SU-DHL-6 (cell line): ENCODE data around the gene SOCS1.

ENCODE experiments used
- H2AFZ ChIP-seq: fragments of 200-600 bp; sonication (generic); 2 replicates; pipeline ENCODE4 v1.6.1; 2014; ENCODE audit warnings: low read depth, mild to moderate bottlenecking, moderate library complexity, mixed read lengths, antibody characterized with exemption, low read length; ENCODE audit not compliant: severe bottlenecking
- H3F3A ChIP-seq: fragments of 200-600 bp; shearing (Covaris generic); 2 replicates; pipeline ENCODE4 v1.6.0; 2016; ENCODE audit warnings: antibody characterized with exemption, mild to moderate bottlenecking; ENCODE audit not compliant: insufficient read depth
- H3K27ac ChIP-seq: fragments of 200-600 bp; sonication (generic); 2 replicates; pipeline ENCODE4 v1.5.1; 2016; ENCODE audit warnings: low read depth, mild to moderate bottlenecking, low read length, moderate library complexity, mixed read lengths
- H3K27me3 ChIP-seq: fragments of 200-600 bp; sonication (generic), shearing (Covaris generic); 2 replicates; pipeline ENCODE4 v1.6.0; 2014; ENCODE audit warnings: mild to moderate bottlenecking, low read length
- H3K36me3 ChIP-seq: fragments of 200-600 bp; sonication (generic); 2 replicates; pipeline ENCODE4 v1.6.1; 2014; ENCODE audit warnings: mild to moderate bottlenecking, low read length, mixed read lengths
- H3K4me2 ChIP-seq: fragments of 300-600, 200-600 bp; shearing (Covaris generic), sonication (generic); 2 replicates; pipeline ENCODE4 v1.6.0; 2014; ENCODE audit warnings: low read length, low read depth, mild to moderate bottlenecking; ENCODE audit not compliant: poor library complexity, severe bottlenecking
- H3K4me3 ChIP-seq: fragments of 200-600 bp; sonication (generic); 2 replicates; pipeline ENCODE4 v1.5.1; 2014; ENCODE audit warnings: antibody characterized with exemption, low read length, mild to moderate bottlenecking, mixed read lengths; ENCODE audit not compliant: insufficient read depth, poor library complexity, severe bottlenecking
- H3K79me2 ChIP-seq: fragments of 200-600 bp; sonication (generic); 2 replicates; pipeline ENCODE4 v1.6.1; 2014; ENCODE audit warnings: mild to moderate bottlenecking, low read length, moderate library complexity; ENCODE audit not compliant: insufficient read depth
- H3K9ac ChIP-seq: fragments of 200-600 bp; sonication (generic); 2 replicates; pipeline ENCODE4 v1.7.0; 2014; ENCODE audit warnings: mild to moderate bottlenecking, low read length
- H3K9me2 ChIP-seq: fragments of 200-600 bp; sonication (generic); replicated peaks from 2 replicates; pipeline ENCODE4 v1.6.1; 2014; ENCODE audit warnings: low read length; ENCODE audit not compliant: insufficient read depth
- H3K9me3 ChIP-seq: fragments of 200-600 bp; sonication (generic); 2 replicates; pipeline ENCODE4 v1.6.1; 2014; ENCODE audit warnings: low read length, mixed read lengths; ENCODE audit not compliant: insufficient read depth
- H4K20me1 ChIP-seq: fragments of 200-600 bp; sonication (generic); 2 replicates; pipeline ENCODE4 v1.6.1; 2014; ENCODE audit warnings: low read depth, mild to moderate bottlenecking, antibody characterized with exemption, low read length, moderate library complexity, mixed read lengths
- EZH2phosphoT487 ChIP-seq: fragments of 200-600 bp; sonication (generic), shearing (Covaris generic); conservative IDR thresholded peaks from 2 replicates; pipeline ENCODE4 v1.6.1; 2018; ENCODE audit warnings: mild to moderate bottlenecking, antibody characterized with exemption, low read length, moderate library complexity, mixed read lengths
- TF ChIP-seq, protein P1 (sequence below): fragments of 200-600 bp; sonication (generic); IDR thresholded peaks from one replicate; pipeline ENCODE4 v1.5.1; 2017; ENCODE audit warnings: antibody characterized with exemption, mild to moderate bottlenecking, low read length, moderate library complexity; ENCODE audit not compliant: insufficient read depth, poor library complexity, severe bottlenecking

The SOCS1 gene, protein sequence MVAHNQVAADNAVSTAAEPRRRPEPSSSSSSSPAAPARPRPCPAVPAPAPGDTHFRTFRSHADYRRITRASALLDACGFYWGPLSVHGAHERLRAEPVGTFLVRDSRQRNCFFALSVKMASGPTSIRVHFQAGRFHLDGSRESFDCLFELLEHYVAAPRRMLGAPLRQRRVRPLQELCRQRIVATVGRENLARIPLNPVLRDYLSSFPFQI

DNA sequence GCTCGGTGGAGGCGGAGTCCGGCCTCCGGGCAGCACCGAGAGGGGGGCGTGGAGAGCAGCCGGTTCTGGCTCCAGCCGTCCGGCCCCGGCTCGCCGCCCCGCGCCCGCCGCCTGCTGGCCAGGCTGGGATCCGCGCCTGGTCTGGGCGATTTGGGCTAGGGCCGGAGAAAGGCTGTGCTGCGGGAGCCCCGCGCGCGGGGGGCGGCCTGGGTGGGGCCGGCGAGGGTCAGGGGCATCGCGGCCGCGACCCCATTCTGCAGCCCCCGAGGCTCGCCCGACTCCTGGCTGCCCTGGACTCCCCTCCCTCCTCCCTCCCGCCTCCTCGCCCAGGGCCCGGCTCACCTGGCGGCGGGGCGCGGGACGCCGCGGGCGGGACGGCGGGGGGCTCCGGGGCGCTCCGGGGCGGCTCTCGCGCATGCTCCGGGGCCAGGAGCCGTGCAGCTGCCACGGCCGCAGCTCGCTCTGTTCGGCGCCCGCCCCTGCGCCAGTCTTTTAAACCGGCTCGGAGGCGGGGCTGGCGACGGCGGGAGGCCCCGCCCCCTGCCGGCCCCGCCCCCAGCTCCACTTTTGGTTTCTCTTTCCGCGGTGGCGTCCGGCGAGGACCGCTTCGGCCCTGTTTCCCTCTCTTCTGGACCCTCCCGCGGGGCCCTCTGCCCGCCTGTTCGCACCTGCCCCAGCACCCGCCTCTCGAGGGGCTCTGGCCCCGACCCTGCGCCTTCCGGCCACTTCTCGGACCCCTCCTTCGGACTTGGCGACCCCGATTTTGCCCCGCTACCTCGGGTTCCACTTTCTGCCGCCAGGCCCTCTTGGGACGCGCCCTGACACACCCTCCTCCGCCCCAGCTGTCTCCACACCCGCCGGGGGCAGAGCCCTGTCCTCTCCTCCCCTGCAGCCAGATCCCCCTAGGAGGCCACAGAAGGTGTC is at the start of gene SOCS1:
Gene SOCS1 (minus strand): TSS at position 468 of the 924 bp plus-strand sequence. CDS start 726 bp downstream, outside the sequence.
- Histone ChIP-seq H3K9ac (peak within 1 kb of the TSS; percentile 65), H2AFZ (peak within 1 kb of the TSS; percentile 79), H3F3A (peaks cover 13% of the 10 kb centered on the region), H4K20me1 (no peaks in the 10 kb centered on the region), H3K79me2 (no peaks in the 10 kb centered on the region), H3K36me3 (no peaks in the 10 kb centered on the region), H3K4me3 (peak within 1 kb of the TSS; percentile 74), H3K4me2 (peak within 1 kb of the TSS; percentile 80), H3K27ac (peak within 1 kb of the TSS; percentile 67), H3K27me3 (no peaks in the 10 kb centered on the region), H3K9me2 (no peaks in the 10 kb centered on the region), H3K9me3 (no peaks in the 10 kb centered on the region)
- TF ChIP-seq, protein P1, sequence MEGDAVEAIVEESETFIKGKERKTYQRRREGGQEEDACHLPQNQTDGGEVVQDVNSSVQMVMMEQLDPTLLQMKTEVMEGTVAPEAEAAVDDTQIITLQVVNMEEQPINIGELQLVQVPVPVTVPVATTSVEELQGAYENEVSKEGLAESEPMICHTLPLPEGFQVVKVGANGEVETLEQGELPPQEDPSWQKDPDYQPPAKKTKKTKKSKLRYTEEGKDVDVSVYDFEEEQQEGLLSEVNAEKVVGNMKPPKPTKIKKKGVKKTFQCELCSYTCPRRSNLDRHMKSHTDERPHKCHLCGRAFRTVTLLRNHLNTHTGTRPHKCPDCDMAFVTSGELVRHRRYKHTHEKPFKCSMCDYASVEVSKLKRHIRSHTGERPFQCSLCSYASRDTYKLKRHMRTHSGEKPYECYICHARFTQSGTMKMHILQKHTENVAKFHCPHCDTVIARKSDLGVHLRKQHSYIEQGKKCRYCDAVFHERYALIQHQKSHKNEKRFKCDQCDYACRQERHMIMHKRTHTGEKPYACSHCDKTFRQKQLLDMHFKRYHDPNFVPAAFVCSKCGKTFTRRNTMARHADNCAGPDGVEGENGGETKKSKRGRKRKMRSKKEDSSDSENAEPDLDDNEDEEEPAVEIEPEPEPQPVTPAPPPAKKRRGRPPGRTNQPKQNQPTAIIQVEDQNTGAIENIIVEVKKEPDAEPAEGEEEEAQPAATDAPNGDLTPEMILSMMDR, result peak; percentile 62
- no peak for TF ChIP-seq EZH2phosphoT487

DNA sequence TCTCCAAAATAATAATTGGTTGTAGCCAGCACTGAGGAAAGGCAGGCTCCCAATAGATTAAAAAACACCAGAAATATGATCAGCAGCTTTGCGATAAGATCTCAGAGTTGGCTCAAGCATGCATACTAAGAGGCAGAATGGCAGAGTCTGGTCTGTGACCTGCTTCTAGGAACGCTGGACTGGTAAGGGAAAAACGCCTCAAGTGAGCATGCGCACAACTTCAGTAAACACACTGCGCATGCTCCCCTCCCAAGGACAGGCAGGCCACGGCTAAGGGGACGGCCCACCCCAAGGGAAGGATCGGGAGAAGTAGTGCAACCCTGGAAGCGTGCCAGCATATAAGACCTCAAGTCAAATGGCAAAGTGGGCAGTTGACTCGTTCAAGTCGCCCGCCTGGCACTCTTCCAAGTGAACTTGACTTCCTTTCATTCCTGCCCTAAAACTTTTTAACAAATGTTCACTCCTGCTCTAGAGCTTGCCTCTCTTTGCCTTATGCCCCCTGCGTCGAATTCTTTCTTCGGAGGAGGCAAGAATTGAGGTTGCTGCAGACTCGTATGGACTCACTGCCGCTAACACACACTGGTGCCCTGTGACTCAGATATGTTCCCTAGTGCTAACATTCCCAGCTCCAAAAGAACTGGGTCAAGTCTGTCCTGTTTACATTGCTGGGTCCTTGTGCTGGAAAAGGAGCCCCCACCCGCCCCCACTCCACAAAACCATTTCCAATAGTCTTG is 47.6 kb upstream of the SOCS1 start:
- H3K9me2 ChIP-seq, result no peaks in the 10 kb centered on the region
- H3K9ac ChIP-seq, result no peak overlapping the region
- no peak overlapping the region for H2AFZ ChIP-seq
- no peaks in the 10 kb centered on the region for H4K20me1 ChIP-seq
- no peaks in the 10 kb centered on the region for H3K36me3 ChIP-seq
- H3K27ac ChIP-seq, result no peak overlapping the region
- TF ChIP-seq EZH2phosphoT487, result no peak
- TF ChIP-seq, protein P1, result no peak
- 0 out of 2 replicates have a peak, but pooled peaks cover 5% of the 10 kb centered on the region for H3K9me3 ChIP-seq
- no peak overlapping the region for H3K4me3 ChIP-seq
- H3F3A ChIP-seq, result peaks cover 3% of the 10 kb centered on the region
- H3K79me2 ChIP-seq, result no peaks in the 10 kb centered on the region
- no peaks in the 10 kb centered on the region for H3K27me3 ChIP-seq
- no peak overlapping the region for H3K4me2 ChIP-seq

DNA sequence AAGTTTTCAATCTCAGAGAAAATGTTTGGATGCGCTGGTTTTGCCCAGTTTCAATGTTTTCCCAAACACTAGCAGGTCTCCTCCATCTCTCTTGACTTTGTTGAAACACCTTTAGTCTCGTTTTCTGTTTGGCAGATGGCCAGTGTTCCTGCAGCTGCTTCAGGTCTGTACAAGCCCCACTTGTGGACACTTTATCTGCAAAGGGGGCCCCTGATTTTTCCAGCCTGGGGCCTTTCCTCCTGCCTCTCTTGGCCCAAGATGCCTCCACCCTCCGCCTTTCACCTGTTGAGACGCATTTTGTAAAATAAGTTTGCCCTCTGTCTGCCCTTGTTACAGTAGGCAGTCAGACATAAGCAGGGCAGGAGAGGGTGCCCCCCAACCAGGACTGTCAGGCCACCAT is 47.0 kb upstream of the SOCS1 start:
- Histone ChIP-seq H3K79me2 (no peaks in the 10 kb centered on the region), H3K4me3 (no peak overlapping the region), H3K9me2 (no peaks in the 10 kb centered on the region), H4K20me1 (no peaks in the 10 kb centered on the region), H3K9ac (no peak overlapping the region), H3K27me3 (no peaks in the 10 kb centered on the region), H3K27ac (no peak overlapping the region), H2AFZ (no peak overlapping the region), H3K36me3 (no peaks in the 10 kb centered on the region), H3K4me2 (no peak overlapping the region), H3K9me3 (0 out of 2 replicates have a peak, but pooled peaks cover 1% of the 10 kb centered on the region), H3F3A (peaks cover 9% of the 10 kb centered on the region)
- TF ChIP-seq, protein P1, result no peak
- no peak for TF ChIP-seq EZH2phosphoT487
